CD14-positive monocyte (primary cell): ENCODE data around the gene MMD2. TPM values are rescaled to one million over a fixed set of nuclear protein-coding genes. Genes with fewer than 3 reads are reported as not detected.

ENCODE experiments used
- DNase-seq, 3 donors: peaks; one replicate each; pipeline ENCODE4 v3.0.0-alpha.2; 2011 to 2022
- H2AFZ ChIP-seq: 2 replicates; pipeline ENCODE4 v1.6.0; 2012; ENCODE audit warnings: mild to moderate bottlenecking, low read depth, low read length, inconsistent platforms; ENCODE audit not compliant: insufficient read depth, poor library complexity, severe bottlenecking
- H3K27ac ChIP-seq, 2 donors: 1 replicate in 1 of 2; 2 replicates in 1 of 2; pipeline ENCODE4 v1.5.1; 2012 to 2013; ENCODE audit warnings: low read length in 2 of 2, control low read depth in 1 of 2, inconsistent platforms in 1 of 2, low read depth in 1 of 2, mild to moderate bottlenecking in 1 of 2
- H3K27me3 ChIP-seq, 2 donors: one replicate each; pipeline versions ENCODE4 v1.6.0 to v1.6.1; 2011 to 2013; ENCODE audit warnings: low read length in 2 of 2; ENCODE audit not compliant: control insufficient read depth in 2 of 2, insufficient read depth in 2 of 2
- H3K36me3 ChIP-seq, 2 donors: replicated peaks in 1 of 2; 1 replicate in 1 of 2; 2 replicates in 1 of 2; pipeline versions ENCODE4 v1.5.1 to v1.6.1; 2012 to 2013; ENCODE audit warnings: low read length in 2 of 2, control low read depth in 1 of 2, inconsistent platforms in 1 of 2, mild to moderate bottlenecking in 1 of 2; ENCODE audit not compliant: insufficient read depth in 2 of 2, control insufficient read depth in 1 of 2
- H3K4me1 ChIP-seq, 2 donors: 1 replicate in 1 of 2; 2 replicates in 1 of 2; pipeline versions ENCODE4 v1.5.1 to v1.6.1; 2012 to 2013; ENCODE audit warnings: low read length in 2 of 2, control low read depth in 1 of 2, inconsistent platforms in 1 of 2, mild to moderate bottlenecking in 1 of 2, moderate library complexity in 1 of 2; ENCODE audit not compliant: insufficient read depth in 2 of 2, control insufficient read depth in 1 of 2
- H3K4me2 ChIP-seq: replicated peaks from 2 replicates; pipeline ENCODE3; 2012; ENCODE audit warnings: low read length, moderate library complexity, mild to moderate bottlenecking; ENCODE audit not compliant: poor library complexity, severe bottlenecking; ENCODE audit errors: extremely low read depth
- H3K4me3 ChIP-seq, 3 experiments: fragments of 200-600 bp in 1 of 3; sonication (generic) in 1 of 3; replicated peaks in 1 of 3; 1 replicate in 2 of 3; 2 replicates in 1 of 3; pipeline ENCODE4 v1.5.1; 2011 to 2013; ENCODE audit warnings: low read length in 3 of 3, mild to moderate bottlenecking in 3 of 3, control low read depth in 2 of 3, low read depth in 2 of 3, inconsistent platforms in 1 of 3, moderate library complexity in 1 of 3
- H3K79me2 ChIP-seq: 2 replicates; pipeline ENCODE4 v1.6.0; 2012; ENCODE audit warnings: mild to moderate bottlenecking, control low read depth, inconsistent platforms, low read length, moderate library complexity; ENCODE audit not compliant: insufficient read depth
- H3K9ac ChIP-seq: 2 replicates; pipeline ENCODE4 v1.6.0; 2017; ENCODE audit warnings: low read length, mild to moderate bottlenecking; ENCODE audit not compliant: insufficient read depth, poor library complexity, severe bottlenecking
- H3K9me3 ChIP-seq, 2 donors: replicated peaks in 1 of 2; 1 replicate in 1 of 2; 2 replicates in 1 of 2; pipeline versions ENCODE4 v1.5.1 to v1.6.1; 2012 to 2013; ENCODE audit warnings: low read length in 2 of 2, control low read depth in 1 of 2; ENCODE audit not compliant: control insufficient read depth in 1 of 2, insufficient read depth in 1 of 2
- H4K20me1 ChIP-seq: 2 replicates; pipeline ENCODE4 v1.6.0; 2012; ENCODE audit warnings: mild to moderate bottlenecking, low read length, control low read depth, moderate library complexity; ENCODE audit not compliant: insufficient read depth
- H3K27ac Mint-ChIP-seq, 7 donors: one replicate each; pipeline ENCODE4 v1.8.0; 2020; ENCODE audit warnings: mild to moderate bottlenecking in 7 of 7, mixed read lengths in 7 of 7, moderate library complexity in 6 of 7, inconsistent platforms in 2 of 7
- H3K27me3 Mint-ChIP-seq, 3 donors: one replicate each; pipeline ENCODE4 v1.8.0; 2021 to 2022; ENCODE audit warnings: low read depth in 3 of 3, mild to moderate bottlenecking in 3 of 3, mixed read lengths in 3 of 3, moderate library complexity in 3 of 3, inconsistent platforms in 1 of 3
- H3K36me3 Mint-ChIP-seq, 2 donors: one replicate each; pipeline ENCODE4 v1.8.0; 2020; ENCODE audit warnings: mixed read lengths in 2 of 2, inconsistent platforms in 1 of 2, mild to moderate bottlenecking in 1 of 2
- H3K4me1 Mint-ChIP-seq: one replicate; pipeline ENCODE4 v1.8.0; 2020; ENCODE audit warnings: mild to moderate bottlenecking, mixed read lengths
- H3K4me3 Mint-ChIP-seq, 2 donors: one replicate each; pipeline ENCODE4 v1.8.0; 2020; ENCODE audit warnings: mild to moderate bottlenecking in 2 of 2, mixed read lengths in 2 of 2, moderate library complexity in 1 of 2
- H3K9me3 Mint-ChIP-seq, 7 donors: one replicate each; pipeline ENCODE4 v1.8.0; 2020 to 2022; ENCODE audit warnings: mixed read lengths in 7 of 7, mild to moderate bottlenecking in 6 of 7, moderate library complexity in 6 of 7, inconsistent platforms in 2 of 7
- CTCF ChIP-seq: fragments of 200-600 bp; IDR thresholded peaks from one replicate; pipeline ENCODE4 v1.8.0; 2022; ENCODE audit warnings: antibody characterized with exemption, mild to moderate bottlenecking
- WGBS: methylation state at CpG from one replicate; pipeline ENCODE4 v1.1.5; 2013; ENCODE audit warnings: missing lambda C conversion rate; ENCODE audit not compliant: insufficient coverage; 5-methylcytosine and 5-hydroxymethylcytosine counted together
- intact Hi-C, 2 donors: fragments of 100-400 bp; cut with micrococcal nuclease; formaldehyde crosslinking; loops; one replicate each; pipeline versions ENCODE4 v1.15.0 to v1.15.1; 2023
- polyA plus RNA-seq, 3 donors: library from polyadenylated mRNA; depleted of rRNA in 1 of 3; unstranded in 2 of 3; stranded (reverse) in 1 of 3; fragments of 300-500 nt in 2 of 3; fragments of >200 nt in 1 of 3; fragmentation: Illumina TruSeq in 2 of 3; gene quantifications; 1 replicate in 2 of 3; 2 replicates in 1 of 3; pipeline ENCODE4 v1.2.3, GENCODE V29; 2012 to 2021

Gene MMD2
- polyA plus RNA-seq, 3 donors = not detected

DNA sequence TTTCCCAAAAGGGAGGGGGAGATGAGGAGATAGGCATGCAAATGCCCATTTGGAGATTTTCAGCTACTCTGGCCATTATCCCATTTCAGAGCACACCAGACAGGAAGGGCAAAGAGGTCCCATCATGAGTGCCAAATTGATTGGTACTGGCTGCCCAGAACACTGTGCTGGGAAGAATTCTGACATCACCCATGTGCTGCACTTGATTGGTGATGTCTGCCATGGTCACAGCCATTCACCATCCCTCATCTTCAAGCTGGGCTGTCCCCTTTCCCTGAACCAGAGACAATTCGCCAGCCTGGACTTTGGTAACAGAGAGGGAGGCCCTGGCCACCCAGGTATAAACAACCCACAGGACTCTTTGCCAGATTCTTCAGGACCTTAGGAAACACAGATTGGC lies 52.3 kb downstream of the MMD2 start:
- no peak overlapping the region for H3K27ac ChIP-seq
- peaks cover 0 to 8% of the 10 kb centered on the region in 2 donors for H3K9me3 ChIP-seq
- no peak overlapping the region for H3K9ac ChIP-seq
- Mint-ChIP-seq H3K27me3 (peaks cover 0 to 5% (median 2%) of the 10 kb centered on the region in 3 donors), H3K4me1 (no peaks in the 10 kb centered on the region), H3K27ac (no peak overlapping the region), H3K9me3 (peaks cover 0 to 11% (median 5%) of the 10 kb centered on the region in 7 donors), H3K4me3 (no peak overlapping the region), H3K36me3 (no peaks in the 10 kb centered on the region)
- H3K36me3 ChIP-seq = no peaks in the 10 kb centered on the region
- intact Hi-C loops = no loop called here
- no peaks in the 10 kb centered on the region for H3K27me3 ChIP-seq
- no peak overlapping the region for H3K4me3 ChIP-seq
- TF ChIP-seq CTCF = no peak
- H3K4me2 ChIP-seq = no peak overlapping the region
- 83% methylated on average over 1 of the region's 1 CpG for WGBS
- no peaks in the 10 kb centered on the region for H4K20me1 ChIP-seq
- no peak overlapping the region for H2AFZ ChIP-seq
- DNase-seq = no peak
- H3K4me1 ChIP-seq = no peaks in the 10 kb centered on the region
- H3K79me2 ChIP-seq = no peaks in the 10 kb centered on the region

DNA sequence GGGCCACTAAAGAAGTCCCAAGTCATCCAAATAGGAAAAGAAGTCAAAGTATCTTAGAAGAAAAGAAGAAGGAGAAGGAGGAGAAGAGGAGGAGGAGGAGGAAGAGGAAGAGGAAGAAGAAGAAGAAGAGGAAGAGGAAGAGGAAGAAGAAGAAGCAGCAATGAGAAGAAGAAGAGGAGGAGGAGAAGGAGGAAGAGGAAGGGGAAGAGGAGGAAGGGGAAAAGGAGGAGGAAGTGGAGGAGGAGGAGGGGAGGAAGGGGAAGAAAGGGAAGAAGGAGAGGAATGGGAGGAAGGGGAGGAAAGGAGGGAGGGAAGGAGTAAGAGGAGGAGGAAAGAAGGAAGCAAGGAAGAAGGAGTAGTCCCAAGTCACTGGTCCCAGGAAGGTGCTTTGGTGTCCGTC lies 53.8 kb downstream of the MMD2 start:
- no peaks in the 10 kb centered on the region for H3K27me3 ChIP-seq
- H3K4me1 ChIP-seq = no peaks in the 10 kb centered on the region
- no peak for DNase-seq
- H4K20me1 ChIP-seq = no peaks in the 10 kb centered on the region
- 100% methylated on average over 1 of the region's 1 CpG for WGBS
- no peak overlapping the region for H3K9ac ChIP-seq
- H2AFZ ChIP-seq = no peak overlapping the region
- TF ChIP-seq CTCF = no peak
- H3K9me3 Mint-ChIP-seq = peaks cover 0 to 11% (median 5%) of the 10 kb centered on the region in 7 donors
- no peak overlapping the region for H3K27ac ChIP-seq
- intact Hi-C loops = no loop called here
- peaks cover 0 to 8% of the 10 kb centered on the region in 2 donors for H3K9me3 ChIP-seq
- H3K79me2 ChIP-seq = no peaks in the 10 kb centered on the region
- peaks cover 0 to 3% (median 2%) of the 10 kb centered on the region in 3 donors for H3K27me3 Mint-ChIP-seq
- H3K4me1 Mint-ChIP-seq = no peaks in the 10 kb centered on the region
- H3K4me3 Mint-ChIP-seq = no peak overlapping the region
- no peaks in the 10 kb centered on the region for H3K36me3 Mint-ChIP-seq
- no peaks in the 10 kb centered on the region for H3K36me3 ChIP-seq
- H3K4me2 ChIP-seq = no peak overlapping the region
- peak overlapping the region in 2 of 7 donors; percentile 15 to 30 for H3K27ac Mint-ChIP-seq
- H3K4me3 ChIP-seq = no peak overlapping the region
